ENCODE data around the gene ALDH8A1. TPM values are rescaled to one million over a fixed set of nuclear protein-coding genes. Genes with fewer than 3 reads are reported as not detected.

Gene ALDH8A1, protein sequence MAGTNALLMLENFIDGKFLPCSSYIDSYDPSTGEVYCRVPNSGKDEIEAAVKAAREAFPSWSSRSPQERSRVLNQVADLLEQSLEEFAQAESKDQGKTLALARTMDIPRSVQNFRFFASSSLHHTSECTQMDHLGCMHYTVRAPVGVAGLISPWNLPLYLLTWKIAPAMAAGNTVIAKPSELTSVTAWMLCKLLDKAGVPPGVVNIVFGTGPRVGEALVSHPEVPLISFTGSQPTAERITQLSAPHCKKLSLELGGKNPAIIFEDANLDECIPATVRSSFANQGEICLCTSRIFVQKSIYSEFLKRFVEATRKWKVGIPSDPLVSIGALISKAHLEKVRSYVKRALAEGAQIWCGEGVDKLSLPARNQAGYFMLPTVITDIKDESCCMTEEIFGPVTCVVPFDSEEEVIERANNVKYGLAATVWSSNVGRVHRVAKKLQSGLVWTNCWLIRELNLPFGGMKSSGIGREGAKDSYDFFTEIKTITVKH
- 3.7 TPM for total RNA-seq

DNA sequence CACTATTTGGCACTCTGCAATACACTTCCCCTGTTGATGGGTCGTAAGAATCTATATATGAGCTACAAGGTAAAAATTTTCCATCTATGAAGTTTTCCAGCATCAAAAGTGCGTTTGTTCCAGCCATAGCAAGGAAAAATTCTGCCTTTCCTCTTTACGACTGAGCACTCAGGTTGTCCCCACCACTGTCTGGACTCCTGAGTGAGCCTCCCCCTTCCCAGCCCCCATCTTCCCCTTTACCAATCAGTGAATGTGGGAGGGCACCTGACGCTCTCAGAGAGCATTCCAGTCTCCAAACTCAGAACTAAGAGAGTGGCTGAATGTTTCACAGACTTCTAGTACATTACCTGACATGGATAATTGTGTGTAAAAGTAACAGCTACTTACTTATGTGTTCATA is at the start of gene ALDH8A1:
Gene ALDH8A1 (minus strand): TSS at position 175 of the 400 bp plus-strand sequence. CDS start 48 bp downstream, at position 127.

Other genes with a start within 250 kb of the ALDH8A1 start
- gene HBS1L, start 104.7 kb upstream of the ALDH8A1 start, total RNA-seq = 101 TPM
- 4.8 TPM for gene MYB, start 231.2 kb upstream of the ALDH8A1 start, total RNA-seq